ENCODE results near the gene ACKR3.

The ACKR3 gene

GRCh38 chr2:236548179-236548921, 21.3 kb upstream of the ACKR3 start:
- TF ChIP-seq CTCF (IDR thresholded peaks at IDR 0.05; ENCODE audit: insufficient read depth, missing control alignments) = no peak
- FAIRE-seq = no peak
- no peak for DNase-seq (ENCODE audit: insufficient read length, low spot score)

GRCh38 chr2:236549165-236549564, 20.5 kb upstream of the ACKR3 start:
- no peak for FAIRE-seq
- DNase-seq (ENCODE audit: insufficient read length, low spot score) = no peak
- TF ChIP-seq CTCF (IDR thresholded peaks at IDR 0.05; ENCODE audit: insufficient read depth, missing control alignments) = no peak

GRCh38 chr2:236550290-236550689, 19.3 kb upstream of the ACKR3 start:
- no peak for TF ChIP-seq CTCF (IDR thresholded peaks at IDR 0.05; ENCODE audit: insufficient read depth, missing control alignments)
- FAIRE-seq = no peak
- no peak for DNase-seq (ENCODE audit: insufficient read length, low spot score)

GRCh38 chr2:236550701-236551465, 18.7 kb upstream of the ACKR3 start:
- DNase-seq (ENCODE audit: insufficient read length, low spot score) (no peak), FAIRE-seq (no peak)
- no peak for TF ChIP-seq CTCF (IDR thresholded peaks at IDR 0.05; ENCODE audit: insufficient read depth, missing control alignments)

- no peak for TF ChIP-seq CTCF (IDR thresholded peaks at IDR 0.05; ENCODE audit: insufficient read depth, missing control alignments)
- DNase-seq (ENCODE audit: insufficient read length, low spot score) = no peak
- no peak for FAIRE-seq
Observed at GRCh38 chr2:236551471-236552211, 18.0 kb upstream of the ACKR3 start.

GRCh38 chr2:236552212-236552542, 17.4 kb upstream of the ACKR3 start:
- FAIRE-seq (no peak), DNase-seq (ENCODE audit: insufficient read length, low spot score) (no peak)
- no peak for TF ChIP-seq CTCF (IDR thresholded peaks at IDR 0.05; ENCODE audit: insufficient read depth, missing control alignments)

Measured in D721Med (cell line).